GM12873 (cell line): ENCODE results near the gene ZNF213.

ENCODE experiments used
- CTCF ChIP-seq: IDR thresholded peaks from 2 replicates; pipeline ENCODE4 v1.5.1; 2012; ENCODE audit warnings: low read depth, mild to moderate bottlenecking, moderate library complexity, low read length, control low read depth; ENCODE audit not compliant: insufficient read depth; ENCODE audit errors: missing control alignments

Gene ZNF213

GRCh38 chr16:3144321-3144983 lies 9.6 kb downstream of the ZNF213 start:
- no peak for TF ChIP-seq CTCF

GRCh38 chr16:3145151-3145550 lies 10.3 kb downstream of the ZNF213 start:
- no peak for TF ChIP-seq CTCF

GRCh38 chr16:3145660-3146059 lies 10.8 kb downstream of the ZNF213 start:
- TF ChIP-seq CTCF: no peak

- TF ChIP-seq CTCF: no peak
These were observed 12.4 kb downstream of the ZNF213 start for GRCh38 chr16:3147046-3147756.

- no peak for TF ChIP-seq CTCF
These were observed 12.9 kb downstream of the ZNF213 start for GRCh38 chr16:3147757-3148104.

- no peak for TF ChIP-seq CTCF
These were observed 13.7 kb downstream of the ZNF213 start for GRCh38 chr16:3148256-3149192.

DNA sequence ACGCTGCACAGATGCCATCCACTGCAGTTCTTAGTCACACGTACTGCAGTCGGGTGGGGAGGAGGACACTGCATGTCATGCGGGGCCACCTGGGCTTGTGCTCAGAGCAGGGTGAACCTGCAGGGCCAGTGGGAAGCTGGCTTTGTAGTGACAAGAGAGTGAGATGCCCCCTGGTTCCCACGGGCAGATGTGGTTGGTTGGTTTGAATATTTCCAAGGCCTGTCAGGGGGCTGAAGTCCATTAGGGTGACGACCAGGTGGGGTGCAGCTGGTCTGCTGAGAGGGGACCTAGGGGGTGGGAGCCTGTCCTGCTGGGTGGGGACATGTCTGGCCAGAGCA lies 14.3 kb downstream of the ZNF213 start:
- TF ChIP-seq CTCF: no peak
